NCI-H1694 (cell line): Measurements from ENCODE around the gene PCDHGB4.
"Not testable (repeated sequence)": the region's sequence is repeated elsewhere in the genome, so short reads cannot be mapped to it uniquely, and the experiment has no call there.

ENCODE experiments used
- DNase-seq: peaks from one replicate; lab custom pipeline; 2025; lab: John Stamatoyannopoulos, UW

PCDHGB4 gene

DNA sequence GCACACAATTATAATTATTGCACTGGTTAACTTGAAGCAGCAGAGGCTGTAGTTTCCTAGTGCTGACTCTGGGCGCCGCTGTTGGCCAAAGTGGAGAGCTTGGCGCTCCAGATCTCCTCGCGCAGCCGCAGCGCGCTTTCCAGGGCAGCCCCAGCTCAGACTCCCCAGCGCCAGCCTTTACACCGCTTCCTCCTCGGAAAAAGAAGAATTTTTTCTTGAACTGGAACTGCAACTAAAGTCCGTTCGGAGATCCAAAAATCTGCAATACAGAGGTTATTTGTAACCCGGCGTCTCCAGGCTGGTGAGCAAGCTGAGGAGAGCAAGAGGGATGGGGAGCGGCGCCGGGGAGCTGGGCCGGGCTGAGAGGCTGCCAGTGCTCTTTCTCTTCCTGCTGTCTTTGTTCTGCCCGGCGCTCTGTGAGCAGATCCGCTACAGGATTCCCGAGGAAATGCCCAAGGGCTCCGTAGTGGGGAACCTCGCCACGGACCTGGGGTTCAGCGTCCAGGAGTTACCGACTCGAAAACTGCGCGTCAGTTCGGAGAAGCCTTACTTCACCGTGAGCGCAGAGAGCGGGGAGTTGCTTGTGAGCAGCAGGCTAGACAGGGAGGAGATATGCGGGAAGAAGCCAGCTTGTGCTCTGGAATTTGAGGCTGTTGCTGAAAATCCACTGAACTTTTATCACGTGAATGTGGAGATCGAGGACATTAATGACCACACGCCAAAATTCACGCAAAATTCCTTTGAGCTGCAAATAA, at the start of gene PCDHGB4:
Gene PCDHGB4 (plus strand): TSS at position 142 of the 755 bp plus-strand sequence. CDS start 187 bp downstream, at position 329.
- not testable (repeated sequence) for DNase-seq

- DNase-seq, result no peak
These were observed 48.8 kb upstream of the PCDHGB4 start, which contains the start of gene PCDHGA2 for GRCh38 chr5:141338538-141339306. PCDHGA2 (plus strand) TSS chr5:141338760.

DNA sequence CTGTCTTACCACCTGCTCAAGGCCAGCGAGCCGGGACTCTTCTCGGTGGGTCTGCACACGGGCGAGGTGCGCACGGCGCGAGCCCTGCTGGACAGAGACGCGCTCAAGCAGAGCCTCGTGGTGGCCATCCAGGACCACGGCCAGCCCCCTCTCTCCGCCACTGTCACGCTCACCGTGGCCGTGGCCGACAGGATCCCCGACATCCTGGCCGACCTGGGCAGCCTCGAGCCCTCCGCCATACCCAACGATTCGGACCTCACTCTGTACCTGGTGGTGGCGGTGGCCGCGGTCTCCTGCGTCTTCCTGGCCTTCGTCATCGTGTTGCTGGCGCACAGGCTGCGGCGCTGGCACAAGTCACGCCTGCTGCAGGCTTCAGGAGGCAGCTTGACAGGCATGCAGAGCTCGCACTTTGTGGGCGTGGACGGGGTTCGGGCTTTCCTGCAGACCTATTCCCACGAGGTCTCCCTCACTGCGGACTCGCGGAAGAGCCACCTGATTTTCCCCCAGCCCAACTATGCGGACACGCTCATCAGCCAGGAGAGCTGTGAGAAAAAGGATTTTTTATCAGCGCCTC, 46.6 kb upstream of the PCDHGB4 start:
- DNase-seq, result not testable (repeated sequence)

GRCh38 chr5:141342773-141343172, 44.7 kb upstream of the PCDHGB4 start:
- no peak for DNase-seq

DNA sequence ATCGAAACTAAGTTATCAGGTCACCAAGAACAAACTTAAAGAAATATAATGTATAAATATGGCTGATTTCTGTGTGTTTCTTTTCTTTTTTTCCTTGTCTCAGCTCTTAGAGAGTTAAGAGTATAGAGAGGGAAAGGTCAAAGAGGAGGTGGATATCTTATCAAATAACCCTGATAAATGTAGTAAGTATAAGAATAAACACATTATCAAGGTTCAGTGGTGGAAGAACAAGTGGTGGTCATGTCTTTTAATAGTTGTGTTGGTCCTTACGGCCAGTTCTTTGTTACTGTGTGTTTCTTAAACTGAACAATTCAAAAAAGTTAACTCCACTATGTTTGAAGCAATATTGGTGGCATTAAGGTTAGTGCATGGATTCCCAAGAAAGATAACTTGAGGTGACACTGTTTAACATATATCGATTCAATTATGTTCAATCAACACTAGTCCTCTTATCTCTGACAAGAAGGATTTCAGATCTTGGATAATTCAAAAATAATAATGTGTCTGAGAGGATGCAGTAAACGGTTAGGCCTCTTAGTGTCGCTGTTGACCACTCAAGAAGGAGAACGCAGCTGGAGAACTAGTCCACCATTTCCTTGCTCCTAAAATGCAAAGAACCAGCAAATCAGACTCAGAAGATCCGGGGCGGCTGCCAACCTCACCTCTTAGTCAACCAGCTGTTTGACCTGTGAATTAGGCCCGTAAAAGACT, 44.1 kb upstream of the PCDHGB4 start, which contains the start of gene PCDHGA3:
Gene PCDHGA3 (plus strand): TSS at position 588 of the 711 bp plus-strand sequence. CDS start 205 bp downstream, outside the sequence.
- no peak for DNase-seq

DNA sequence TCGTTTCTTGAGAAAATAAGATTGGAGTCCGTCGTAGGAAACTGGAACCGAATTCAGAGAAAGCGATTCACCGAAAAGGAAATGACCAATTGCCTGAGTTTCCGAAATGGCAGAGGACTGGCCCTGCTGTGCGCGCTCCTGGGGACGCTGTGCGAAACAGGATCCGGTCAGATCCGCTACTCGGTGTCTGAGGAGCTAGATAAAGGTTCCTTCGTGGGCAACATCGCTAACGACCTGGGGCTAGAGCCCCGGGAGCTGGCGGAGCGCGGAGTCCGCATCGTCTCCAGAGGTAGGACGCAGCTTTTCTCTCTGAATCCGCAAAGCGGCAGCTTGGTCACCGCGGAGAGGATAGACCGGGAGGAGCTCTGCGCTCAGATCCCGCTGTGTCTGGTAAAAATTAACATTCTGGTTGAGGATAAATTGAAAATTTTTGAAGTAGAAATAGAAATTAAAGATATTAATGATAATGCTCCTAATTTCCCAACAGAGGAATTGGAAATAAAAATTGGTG, 43.5 kb upstream of the PCDHGB4 start:
- no peak for DNase-seq

- DNase-seq, result no peak
These were observed 42.2 kb upstream of the PCDHGB4 start for GRCh38 chr5:141345327-141345726.

DNA sequence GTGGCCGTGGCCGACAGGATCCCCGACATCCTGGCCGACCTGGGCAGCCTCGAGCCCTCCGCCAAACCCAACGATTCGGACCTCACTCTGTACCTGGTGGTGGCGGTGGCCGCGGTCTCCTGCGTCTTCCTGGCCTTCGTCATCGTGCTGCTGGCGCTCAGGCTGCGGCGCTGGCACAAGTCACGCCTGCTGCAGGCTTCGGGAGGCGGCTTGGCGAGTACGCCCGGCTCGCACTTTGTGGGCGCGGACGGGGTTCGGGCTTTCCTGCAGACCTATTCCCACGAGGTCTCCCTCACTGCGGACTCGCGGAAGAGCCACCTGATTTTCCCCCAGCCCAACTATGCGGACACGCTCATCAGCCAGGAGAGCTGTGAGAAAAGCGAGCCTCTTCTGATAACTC, 41.5 kb upstream of the PCDHGB4 start:
- DNase-seq, result not testable (repeated sequence)

DNA sequence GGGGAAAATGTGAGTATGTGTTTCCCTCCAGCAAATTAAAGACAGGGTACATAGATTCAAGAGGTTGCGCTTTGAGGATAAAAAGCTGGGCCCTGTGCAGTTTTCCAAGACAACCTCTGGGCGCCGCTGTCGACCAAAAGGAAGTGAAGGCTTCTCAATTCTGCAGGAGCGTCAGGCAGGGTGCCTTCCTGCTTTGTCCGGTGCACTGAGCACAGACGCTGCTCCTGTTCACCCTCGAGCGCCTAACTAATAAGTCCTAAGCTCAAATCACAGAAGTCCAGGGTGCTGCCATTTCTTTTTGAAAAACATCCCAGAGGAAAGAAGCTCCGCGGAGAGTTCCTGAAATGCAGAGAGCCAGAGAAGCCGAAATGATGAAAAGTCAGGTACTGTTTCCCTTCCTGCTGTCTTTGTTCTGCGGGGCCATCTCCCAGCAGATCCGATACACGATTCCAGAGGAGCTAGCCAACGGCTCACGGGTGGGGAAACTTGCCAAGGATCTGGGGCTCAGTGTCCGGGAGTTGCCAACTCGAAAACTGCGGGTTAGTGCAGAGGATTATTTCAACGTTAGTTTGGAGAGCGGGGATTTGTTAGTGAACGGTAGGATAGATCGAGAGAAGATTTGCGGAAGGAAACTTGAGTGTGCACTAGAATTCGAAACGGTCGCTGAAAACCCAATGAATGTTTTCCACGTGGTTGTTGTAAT, 37.4 kb upstream of the PCDHGB4 start, which contains the start of gene PCDHGB1:
Gene PCDHGB1 (plus strand): TSS at position 183 of the 703 bp plus-strand sequence. CDS start 162 bp downstream, at position 345.
- DNase-seq, result peak; percentile 41

GRCh38 chr5:141351591-141351990, 35.9 kb upstream of the PCDHGB4 start:
- no peak for DNase-seq

GRCh38 chr5:141354900-141355469, 32.5 kb upstream of the PCDHGB4 start, which contains the start of gene PCDHGA4:
PCDHGA4 (plus strand) TSS chr5:141355021; CDS start chr5:141355108, 87 bp downstream.
- no peak for DNase-seq

DNA sequence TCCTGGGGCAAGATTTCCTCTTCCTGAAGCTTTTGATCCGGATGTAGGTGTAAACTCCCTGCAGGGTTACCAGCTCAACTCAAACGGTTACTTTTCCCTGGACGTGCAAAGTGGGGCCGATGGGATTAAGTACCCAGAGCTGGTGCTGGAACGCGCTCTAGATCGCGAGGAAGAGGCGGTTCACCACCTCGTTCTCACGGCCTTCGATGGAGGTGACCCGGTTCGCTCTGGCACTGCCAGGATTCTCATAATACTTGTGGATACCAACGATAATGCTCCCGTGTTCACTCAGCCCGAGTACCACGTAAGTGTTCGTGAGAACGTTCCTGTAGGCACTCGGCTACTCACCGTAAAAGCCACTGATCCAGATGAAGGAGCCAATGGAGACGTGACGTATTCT, 31.9 kb upstream of the PCDHGB4 start:
- no peak for DNase-seq

- DNase-seq, result no peak
These were observed 31.4 kb upstream of the PCDHGB4 start for GRCh38 chr5:141356133-141356532.

GRCh38 chr5:141356950-141357349, 30.5 kb upstream of the PCDHGB4 start:
- no peak for DNase-seq

- DNase-seq, result peak; percentile 1
These were observed 27.6 kb upstream of the PCDHGB4 start, which contains the start of gene PCDHGB2 for GRCh38 chr5:141359790-141360426. PCDHGB2 (plus strand) TSS chr5:141359994; CDS start chr5:141360136, 142 bp downstream.

GRCh38 chr5:141360685-141361084, 26.8 kb upstream of the PCDHGB4 start:
- no peak for DNase-seq

GRCh38 chr5:141362719-141363118, 24.8 kb upstream of the PCDHGB4 start:
- DNase-seq, result no peak

DNA sequence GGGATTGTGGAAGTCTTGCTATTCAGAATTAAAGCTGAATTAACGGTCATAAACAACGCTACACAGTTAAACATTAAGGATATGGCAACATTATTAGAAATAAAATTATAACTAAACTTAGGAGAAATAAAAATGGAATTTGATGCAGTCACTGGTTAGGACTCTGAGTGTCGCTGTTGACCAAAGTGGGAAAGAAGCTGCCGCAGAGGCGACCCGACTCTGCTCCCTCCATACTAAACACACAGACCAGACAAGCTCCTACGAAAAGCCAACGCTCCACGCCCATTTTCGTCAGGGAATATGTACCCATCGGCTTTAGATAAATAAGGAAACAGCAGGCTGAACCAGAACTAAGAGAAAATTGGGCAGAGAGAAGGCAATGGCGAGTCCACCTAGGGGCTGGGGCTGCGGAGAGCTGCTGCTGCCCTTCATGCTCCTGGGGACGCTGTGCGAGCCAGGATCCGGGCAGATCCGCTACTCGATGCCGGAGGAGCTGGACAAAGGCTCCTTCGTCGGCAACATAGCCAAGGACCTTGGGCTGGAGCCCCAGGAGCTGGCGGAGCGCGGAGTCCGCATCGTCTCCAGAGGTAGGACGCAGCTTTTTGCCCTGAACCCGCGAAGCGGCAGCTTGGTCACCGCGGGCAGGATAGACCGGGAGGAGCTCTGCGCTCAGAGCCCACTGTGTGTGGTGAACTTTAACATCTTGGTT, 23.4 kb upstream of the PCDHGB4 start, which contains the start of gene PCDHGA5:
Gene PCDHGA5 (plus strand): TSS at position 211 of the 709 bp plus-strand sequence. CDS start 169 bp downstream, at position 380.
- no peak for DNase-seq
